Fibroblast of skin of left quadriceps (primary cell): ENCODE measurements around the gene EDIL3.
"Not testable (repeated sequence)": the region's sequence is repeated elsewhere in the genome, so short reads cannot be mapped to it uniquely, and the experiment has no call there.

Experiments
- DNase-seq, 2 experiments: peaks; one replicate each; pipeline ENCODE4 v3.0.0-alpha.2; 2013; ENCODE audit warnings: low read depth in 2 of 2

Gene EDIL3

GRCh38 chr5:84299959-84300358, 84.7 kb downstream of the EDIL3 start:
- DNase-seq = no peak

GRCh38 chr5:84298628-84299027, 86.1 kb downstream of the EDIL3 start:
- no peak for DNase-seq

- not testable (repeated sequence) for DNase-seq
These were observed 87.0 kb downstream of the EDIL3 start for GRCh38 chr5:84297641-84298040.

- DNase-seq = no peak
These were observed 91.7 kb downstream of the EDIL3 start for GRCh38 chr5:84292788-84293653.

- DNase-seq = no peak
These were observed 92.6 kb downstream of the EDIL3 start for GRCh38 chr5:84292000-84292642.

GRCh38 chr5:84290673-84291072, 94.0 kb downstream of the EDIL3 start:
- no peak for DNase-seq

- DNase-seq = no peak
These were observed 94.5 kb downstream of the EDIL3 start for GRCh38 chr5:84290161-84290560.

GRCh38 chr5:84287951-84288350, 96.7 kb downstream of the EDIL3 start:
- DNase-seq = peak; percentile 60 to 65

GRCh38 chr5:84286662-84287061, 98.0 kb downstream of the EDIL3 start:
- no peak for DNase-seq

- no peak for DNase-seq
These were observed 98.7 kb downstream of the EDIL3 start for GRCh38 chr5:84285641-84286637.

GRCh38 chr5:84281383-84281782, 103.3 kb downstream of the EDIL3 start:
- no peak for DNase-seq

GRCh38 chr5:84279234-84279633, 105.4 kb downstream of the EDIL3 start:
- no peak for DNase-seq

- no peak for DNase-seq
These were observed 109.1 kb downstream of the EDIL3 start for GRCh38 chr5:84275609-84276008.

GRCh38 chr5:84274585-84275468, 109.9 kb downstream of the EDIL3 start:
- no peak for DNase-seq

GRCh38 chr5:84273517-84273883, 111.2 kb downstream of the EDIL3 start:
- no peak for DNase-seq

- no peak for DNase-seq
These were observed 111.7 kb downstream of the EDIL3 start for GRCh38 chr5:84272771-84273516.

GRCh38 chr5:84265739-84266550, 118.7 kb downstream of the EDIL3 start:
- no peak for DNase-seq

GRCh38 chr5:84265130-84265529, 119.5 kb downstream of the EDIL3 start:
- no peak for DNase-seq

- DNase-seq = no peak
These were observed 123.7 kb downstream of the EDIL3 start for GRCh38 chr5:84260939-84261338.
